HG02852 (cell line): ENCODE results near the gene VPS8.
"Not testable (repeated sequence)": the region's sequence is repeated elsewhere in the genome, so short reads cannot be mapped to it uniquely, and the experiment has no call there.

Experiments
- ATAC-seq: cut with Tn5 transposase; IDR thresholded peaks from one replicate; pipeline ENCODE4 v1.9.1; 2021; ENCODE audit warnings: mild to moderate bottlenecking, moderate library complexity; ENCODE audit not compliant: unreplicated experiment

The VPS8 gene

GRCh38 chr3:184912163-184912562 lies 100.2 kb downstream of the VPS8 start:
- ATAC-seq: no peak

- no peak for ATAC-seq
Measured at GRCh38 chr3:184914628-184915027, 102.7 kb downstream of the VPS8 start.

- ATAC-seq: no peak
Measured at GRCh38 chr3:184918750-184919149, 106.8 kb downstream of the VPS8 start.

GRCh38 chr3:184919651-184920050 lies 107.7 kb downstream of the VPS8 start:
- ATAC-seq: no peak

- no peak for ATAC-seq
Measured at GRCh38 chr3:184924547-184924946, 112.6 kb downstream of the VPS8 start.

- no peak for ATAC-seq
Measured at GRCh38 chr3:184927796-184928315, 115.9 kb downstream of the VPS8 start.

- ATAC-seq: no peak
Measured at GRCh38 chr3:184932777-184933176, 120.8 kb downstream of the VPS8 start.

GRCh38 chr3:184937611-184938010 lies 125.6 kb downstream of the VPS8 start:
- no peak for ATAC-seq

- ATAC-seq: no peak
Measured at GRCh38 chr3:184941408-184941807, 129.4 kb downstream of the VPS8 start.

- ATAC-seq: no peak
Measured at GRCh38 chr3:184942735-184943134, 130.8 kb downstream of the VPS8 start.

- ATAC-seq: no peak
Measured at GRCh38 chr3:184944241-184944640, 132.3 kb downstream of the VPS8 start.

GRCh38 chr3:184945886-184946625 lies 134.1 kb downstream of the VPS8 start:
- no peak for ATAC-seq

GRCh38 chr3:184946917-184947316 lies 135.0 kb downstream of the VPS8 start:
- no peak for ATAC-seq

- ATAC-seq: no peak
Measured at GRCh38 chr3:184949251-184949965, 137.4 kb downstream of the VPS8 start.

GRCh38 chr3:184950816-184951215 lies 138.8 kb downstream of the VPS8 start:
- ATAC-seq: not testable (repeated sequence)

- no peak for ATAC-seq
Measured at GRCh38 chr3:184952671-184953070, 140.7 kb downstream of the VPS8 start.

GRCh38 chr3:184953401-184953800 lies 141.4 kb downstream of the VPS8 start:
- ATAC-seq: no peak

GRCh38 chr3:184954251-184954650 lies 142.3 kb downstream of the VPS8 start:
- no peak for ATAC-seq

- ATAC-seq: not testable (repeated sequence)
Measured at GRCh38 chr3:184954851-184955250, 142.9 kb downstream of the VPS8 start.

- ATAC-seq: no peak
Measured at GRCh38 chr3:184965639-184966430, 153.9 kb downstream of the VPS8 start.

- no peak for ATAC-seq
Measured at GRCh38 chr3:184968115-184968514, 156.1 kb downstream of the VPS8 start.
